ENCODE data around the gene KRT27. TPM values are rescaled to one million over a fixed set of nuclear protein-coding genes. Genes with fewer than 3 reads are reported as not detected.
"Not testable (repeated sequence)": the region's sequence is repeated elsewhere in the genome, so short reads cannot be mapped to it uniquely, and the experiment has no call there.

KRT27 gene
- total RNA-seq, 1 donor: not detected

DNA sequence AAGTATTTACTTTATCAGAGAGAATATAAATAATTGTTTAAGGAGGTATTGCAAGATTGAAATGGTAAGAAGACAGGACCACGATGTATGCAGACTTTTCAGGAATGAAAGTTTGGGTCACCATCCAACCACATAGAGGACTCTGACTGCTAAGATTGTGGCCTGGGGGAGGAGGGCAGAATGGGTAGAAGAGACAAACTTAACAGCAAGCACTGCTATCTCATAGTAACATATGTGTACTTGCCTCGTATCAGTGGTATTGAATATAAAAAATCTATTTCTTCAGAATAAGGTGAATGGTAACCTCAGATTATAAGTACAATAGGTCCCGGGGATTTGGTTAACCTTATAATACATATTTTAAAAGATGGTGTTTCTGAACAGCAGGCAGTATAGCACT lies 34.2 kb upstream of the KRT27 start:
- peaks cover 33% of the 10 kb centered on the region for H3K27me3 ChIP-seq (ENCODE audit: insufficient read depth, low read length)
- H3K9me3 ChIP-seq (ENCODE audit: low read depth, low read length): no peaks in the 10 kb centered on the region
- peaks cover 10% of the 10 kb centered on the region for H3K4me1 ChIP-seq (ENCODE audit: insufficient read depth, low read length)
- H3K4me3 ChIP-seq (ENCODE audit: low read length): no peak overlapping the region

GRCh38 chr17:40815381-40815780 lies 33.0 kb upstream of the KRT27 start:
- no peaks in the 10 kb centered on the region for H3K9me3 ChIP-seq (ENCODE audit: low read depth, low read length)
- H3K27me3 ChIP-seq (ENCODE audit: insufficient read depth, low read length): peaks cover 41% of the 10 kb centered on the region
- H3K4me3 ChIP-seq (ENCODE audit: low read length): no peak overlapping the region
- peaks cover 10% of the 10 kb centered on the region for H3K4me1 ChIP-seq (ENCODE audit: insufficient read depth, low read length)

DNA sequence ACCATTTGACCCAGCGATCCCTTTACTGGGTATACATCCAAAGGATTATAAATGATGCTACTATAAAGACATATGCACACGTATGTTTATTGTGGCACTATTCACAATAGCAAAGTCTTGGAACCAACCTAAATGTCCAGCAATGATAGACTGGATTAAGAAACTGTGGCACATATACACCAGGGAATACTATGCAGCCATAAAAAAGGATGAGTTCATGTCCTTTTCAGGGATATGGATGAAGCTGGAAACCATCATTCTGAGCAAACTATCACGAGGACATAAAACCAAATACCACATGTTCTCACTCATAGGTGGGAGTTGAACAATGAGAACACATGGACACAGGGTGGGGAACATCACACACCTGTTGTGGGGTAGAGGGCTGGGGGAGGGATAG lies 32.3 kb upstream of the KRT27 start:
- Histone ChIP-seq H3K27me3 (ENCODE audit: insufficient read depth, low read length) (peaks cover 48% of the 10 kb centered on the region), H3K4me1 (ENCODE audit: insufficient read depth, low read length) (peaks cover 10% of the 10 kb centered on the region)
- not testable (repeated sequence) for H3K4me3 ChIP-seq (ENCODE audit: low read length); H3K9me3 ChIP-seq (ENCODE audit: low read depth, low read length)

DNA sequence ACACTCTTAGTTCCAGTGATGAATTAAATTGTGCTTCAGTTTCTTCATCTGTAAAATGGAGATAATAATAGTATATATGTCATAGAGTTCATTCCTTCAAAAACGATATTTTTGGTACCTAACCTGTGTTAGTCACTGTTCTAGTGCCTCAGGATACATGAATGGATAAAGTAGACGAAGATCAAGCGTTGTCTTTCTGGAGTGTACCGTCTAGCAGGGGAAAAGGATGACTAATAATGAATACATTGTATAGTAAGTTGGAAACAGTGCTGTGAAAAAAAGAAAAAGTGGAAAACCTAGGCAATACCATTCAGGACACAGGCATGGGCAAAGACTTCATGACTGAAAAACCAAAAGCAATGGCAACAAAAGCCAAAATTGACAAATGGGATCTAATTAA lies 31.5 kb upstream of the KRT27 start:
- Histone ChIP-seq H3K27me3 (ENCODE audit: insufficient read depth, low read length) (peaks cover 56% of the 10 kb centered on the region), H3K9me3 (ENCODE audit: low read depth, low read length) (no peaks in the 10 kb centered on the region), H3K4me3 (ENCODE audit: low read length) (no peak overlapping the region)

GRCh38 chr17:40812639-40813038 lies 30.3 kb upstream of the KRT27 start:
- H3K9me3 ChIP-seq (ENCODE audit: low read depth, low read length): no peaks in the 10 kb centered on the region
- H3K27me3 ChIP-seq (ENCODE audit: insufficient read depth, low read length): peaks cover 63% of the 10 kb centered on the region
- H3K4me1 ChIP-seq (ENCODE audit: insufficient read depth, low read length): no peaks in the 10 kb centered on the region
- no peak overlapping the region for H3K4me3 ChIP-seq (ENCODE audit: low read length)

More for the DNA sequence above, 31.5 kb upstream of the KRT27 start:
- H3K4me1 ChIP-seq (ENCODE audit: insufficient read depth, low read length): peaks cover 5% of the 10 kb centered on the region

GRCh38 chr17:40810494-40810893 lies 28.1 kb upstream of the KRT27 start:
- peaks cover 83% of the 10 kb centered on the region for H3K27me3 ChIP-seq (ENCODE audit: insufficient read depth, low read length)
- no peak overlapping the region for H3K4me3 ChIP-seq (ENCODE audit: low read length)
- no peaks in the 10 kb centered on the region for H3K9me3 ChIP-seq (ENCODE audit: low read depth, low read length)
- no peaks in the 10 kb centered on the region for H3K4me1 ChIP-seq (ENCODE audit: insufficient read depth, low read length)

- H3K9me3 ChIP-seq (ENCODE audit: low read depth, low read length): no peaks in the 10 kb centered on the region
- no peak overlapping the region for H3K4me3 ChIP-seq (ENCODE audit: low read length)
- H3K27me3 ChIP-seq (ENCODE audit: insufficient read depth, low read length): peaks cover 86% of the 10 kb centered on the region
- no peaks in the 10 kb centered on the region for H3K4me1 ChIP-seq (ENCODE audit: insufficient read depth, low read length)
These were observed 27.5 kb upstream of the KRT27 start for GRCh38 chr17:40809721-40810421.

DNA sequence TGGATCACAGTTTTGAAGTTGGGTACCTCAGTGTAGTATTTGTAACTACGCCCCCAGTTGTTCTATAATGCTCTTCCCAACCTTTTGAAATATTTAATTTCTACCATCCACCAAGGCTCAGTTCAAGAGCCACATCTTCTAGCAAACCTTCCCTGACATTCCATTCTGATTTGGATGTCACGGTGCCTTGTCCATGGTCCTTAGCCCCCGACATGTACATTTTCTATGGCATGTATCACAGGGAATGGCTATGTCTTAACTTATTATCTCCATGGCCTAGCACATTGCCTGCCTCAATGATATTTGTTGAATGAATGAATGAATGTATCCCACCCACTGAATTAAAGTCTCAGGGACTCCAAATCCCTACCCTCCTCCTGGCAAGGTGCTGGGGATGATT lies 23.8 kb upstream of the KRT27 start:
- H3K4me1 ChIP-seq (ENCODE audit: insufficient read depth, low read length): no peaks in the 10 kb centered on the region
- no peak overlapping the region for H3K4me3 ChIP-seq (ENCODE audit: low read length)
- peaks cover 84% of the 10 kb centered on the region for H3K27me3 ChIP-seq (ENCODE audit: insufficient read depth, low read length)
- no peaks in the 10 kb centered on the region for H3K9me3 ChIP-seq (ENCODE audit: low read depth, low read length)

DNA sequence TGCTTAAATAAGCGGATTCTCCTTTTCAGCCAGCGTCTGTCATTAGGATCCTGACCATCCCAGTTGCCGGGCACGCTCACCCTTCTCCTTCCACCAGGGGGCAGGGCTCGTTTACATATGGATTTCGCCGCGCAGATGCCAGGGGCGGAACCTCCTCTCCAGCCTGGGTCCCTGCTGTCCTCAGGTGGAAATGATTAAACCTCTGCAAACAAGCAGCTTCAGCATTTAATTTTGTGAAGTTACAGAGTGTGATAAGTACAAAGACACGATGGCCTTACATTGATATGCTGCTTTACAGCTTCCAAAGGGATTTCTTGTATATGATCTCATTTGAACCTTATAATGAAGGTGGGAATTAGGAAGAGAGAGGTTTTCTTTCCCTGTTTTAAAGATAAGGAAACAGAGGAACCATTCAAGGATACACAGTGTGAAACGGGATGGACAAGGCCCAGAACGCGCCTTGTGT lies 21.3 kb upstream of the KRT27 start:
- H3K4me3 ChIP-seq (ENCODE audit: low read length): no peak overlapping the region
- no peaks in the 10 kb centered on the region for H3K4me1 ChIP-seq (ENCODE audit: insufficient read depth, low read length)
- no peaks in the 10 kb centered on the region for H3K9me3 ChIP-seq (ENCODE audit: low read depth, low read length)
- H3K27me3 ChIP-seq (ENCODE audit: insufficient read depth, low read length): peaks cover 76% of the 10 kb centered on the region

GRCh38 chr17:40801157-40801556 lies 18.8 kb upstream of the KRT27 start:
- H3K9me3 ChIP-seq (ENCODE audit: low read depth, low read length): no peaks in the 10 kb centered on the region
- H3K4me1 ChIP-seq (ENCODE audit: insufficient read depth, low read length): no peaks in the 10 kb centered on the region
- H3K27me3 ChIP-seq (ENCODE audit: insufficient read depth, low read length): peaks cover 68% of the 10 kb centered on the region
- no peak overlapping the region for H3K4me3 ChIP-seq (ENCODE audit: low read length)

DNA sequence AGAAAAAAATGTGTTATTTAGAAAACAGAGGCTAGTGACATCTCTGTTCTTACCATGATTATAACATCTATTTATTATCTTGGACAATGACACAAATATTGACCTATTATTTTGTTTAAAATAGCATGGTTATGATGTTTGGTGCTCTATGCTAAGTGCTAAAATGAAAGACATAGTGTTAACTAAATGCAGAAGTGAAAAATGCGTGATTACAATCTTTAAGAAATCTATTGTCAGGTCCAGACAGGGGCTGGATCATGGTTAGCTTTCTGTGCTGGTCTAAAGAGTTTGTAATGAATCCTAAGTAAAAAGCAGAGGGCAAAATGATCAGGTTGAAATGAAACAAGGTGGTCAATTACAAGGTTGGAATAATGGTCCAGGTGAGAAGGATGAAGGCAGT lies 18.0 kb upstream of the KRT27 start:
- Histone ChIP-seq H3K9me3 (ENCODE audit: low read depth, low read length) (no peaks in the 10 kb centered on the region), H3K4me1 (ENCODE audit: insufficient read depth, low read length) (no peaks in the 10 kb centered on the region), H3K4me3 (ENCODE audit: low read length) (no peak overlapping the region), H3K27me3 (ENCODE audit: insufficient read depth, low read length) (peaks cover 66% of the 10 kb centered on the region)

- Histone ChIP-seq H3K9me3 (ENCODE audit: low read depth, low read length) (no peaks in the 10 kb centered on the region), H3K27me3 (ENCODE audit: insufficient read depth, low read length) (peaks cover 63% of the 10 kb centered on the region), H3K4me1 (ENCODE audit: insufficient read depth, low read length) (no peaks in the 10 kb centered on the region), H3K4me3 (ENCODE audit: low read length) (no peak within 1 kb of the TSS)
These were observed 17.5 kb upstream of the KRT27 start, which contains the start of gene KRT28 for GRCh38 chr17:40799859-40800258. TSS of gene KRT28 (minus strand) at chr17:40799959. CDS start at chr17:40799893, 66 bp downstream.

- Histone ChIP-seq H3K4me3 (ENCODE audit: low read length) (no peak overlapping the region), H3K27me3 (ENCODE audit: insufficient read depth, low read length) (peaks cover 44% of the 10 kb centered on the region), H3K4me1 (ENCODE audit: insufficient read depth, low read length) (no peaks in the 10 kb centered on the region), H3K9me3 (ENCODE audit: low read depth, low read length) (no peaks in the 10 kb centered on the region)
These were observed 14.5 kb upstream of the KRT27 start for GRCh38 chr17:40796846-40797245.

GRCh38 chr17:40795019-40795667 lies 12.8 kb upstream of the KRT27 start:
- no peaks in the 10 kb centered on the region for H3K9me3 ChIP-seq (ENCODE audit: low read depth, low read length)
- peaks cover 30% of the 10 kb centered on the region for H3K27me3 ChIP-seq (ENCODE audit: insufficient read depth, low read length)
- no peak overlapping the region for H3K4me3 ChIP-seq (ENCODE audit: low read length)
- no peaks in the 10 kb centered on the region for H3K4me1 ChIP-seq (ENCODE audit: insufficient read depth, low read length)

- no peaks in the 10 kb centered on the region for H3K4me1 ChIP-seq (ENCODE audit: insufficient read depth, low read length)
- no peaks in the 10 kb centered on the region for H3K9me3 ChIP-seq (ENCODE audit: low read depth, low read length)
- H3K4me3 ChIP-seq (ENCODE audit: low read length): no peak overlapping the region
- H3K27me3 ChIP-seq (ENCODE audit: insufficient read depth, low read length): peaks cover 24% of the 10 kb centered on the region
These were observed 12.1 kb upstream of the KRT27 start for GRCh38 chr17:40794466-40794865.

DNA sequence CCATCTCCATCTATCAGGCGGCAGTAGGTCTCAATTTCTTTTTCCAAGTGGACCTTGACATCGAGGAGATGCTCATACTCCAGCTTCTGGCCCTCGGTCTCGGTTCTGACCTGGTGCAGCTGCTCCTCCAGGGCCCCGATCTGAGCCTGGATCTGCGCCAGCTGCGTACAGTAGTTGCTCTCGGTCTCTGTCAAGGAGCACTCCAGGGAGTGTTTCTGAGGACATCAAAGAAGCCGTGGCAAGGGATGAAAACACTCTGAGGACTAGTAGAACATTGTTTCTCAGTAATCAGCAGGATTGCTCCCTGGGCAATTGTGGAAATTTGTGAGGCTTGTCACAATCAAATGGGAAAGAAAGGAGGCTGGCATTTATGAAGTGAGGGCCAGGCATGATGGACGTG lies 11.5 kb upstream of the KRT27 start:
- Histone ChIP-seq H3K4me3 (ENCODE audit: low read length) (no peak overlapping the region), H3K4me1 (ENCODE audit: insufficient read depth, low read length) (no peaks in the 10 kb centered on the region), H3K9me3 (ENCODE audit: low read depth, low read length) (no peaks in the 10 kb centered on the region), H3K27me3 (ENCODE audit: insufficient read depth, low read length) (peaks cover 21% of the 10 kb centered on the region)

Measured in mononuclear cell (primary cell).